OCI-LY3 (cell line): Measurements from ENCODE around the gene SLFN5.

Experiments used
- EZH2phosphoT487 ChIP-seq: fragments of 200-600 bp; shearing (Covaris generic); IDR thresholded peaks from 2 replicates; pipeline ENCODE4 v1.6.1; 2018; ENCODE audit warnings: antibody characterized with exemption, mixed run types, low read depth
- TF ChIP-seq, protein P1 (sequence below): fragments of 200-600, 300-600 bp; sonication (generic); IDR thresholded peaks from 2 replicates; pipeline ENCODE4 v1.5.1; 2014; ENCODE audit warnings: antibody characterized with exemption, low read length, low read depth

DNA sequence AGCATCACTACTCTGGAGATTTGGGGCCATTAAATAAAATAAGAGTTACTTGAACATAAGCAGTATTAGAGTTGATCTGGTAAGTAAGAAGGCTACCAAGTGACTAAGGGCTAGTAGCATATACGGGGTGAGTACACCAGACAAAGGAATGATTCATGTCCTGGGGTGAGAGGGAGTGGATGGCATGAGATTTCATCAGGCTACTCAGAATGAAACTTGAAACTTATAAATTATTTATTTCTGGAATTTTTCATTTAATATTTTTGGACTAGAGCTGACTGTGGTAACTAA lies 2.3 kb downstream of the SLFN5 start:
- TF ChIP-seq, protein P1, sequence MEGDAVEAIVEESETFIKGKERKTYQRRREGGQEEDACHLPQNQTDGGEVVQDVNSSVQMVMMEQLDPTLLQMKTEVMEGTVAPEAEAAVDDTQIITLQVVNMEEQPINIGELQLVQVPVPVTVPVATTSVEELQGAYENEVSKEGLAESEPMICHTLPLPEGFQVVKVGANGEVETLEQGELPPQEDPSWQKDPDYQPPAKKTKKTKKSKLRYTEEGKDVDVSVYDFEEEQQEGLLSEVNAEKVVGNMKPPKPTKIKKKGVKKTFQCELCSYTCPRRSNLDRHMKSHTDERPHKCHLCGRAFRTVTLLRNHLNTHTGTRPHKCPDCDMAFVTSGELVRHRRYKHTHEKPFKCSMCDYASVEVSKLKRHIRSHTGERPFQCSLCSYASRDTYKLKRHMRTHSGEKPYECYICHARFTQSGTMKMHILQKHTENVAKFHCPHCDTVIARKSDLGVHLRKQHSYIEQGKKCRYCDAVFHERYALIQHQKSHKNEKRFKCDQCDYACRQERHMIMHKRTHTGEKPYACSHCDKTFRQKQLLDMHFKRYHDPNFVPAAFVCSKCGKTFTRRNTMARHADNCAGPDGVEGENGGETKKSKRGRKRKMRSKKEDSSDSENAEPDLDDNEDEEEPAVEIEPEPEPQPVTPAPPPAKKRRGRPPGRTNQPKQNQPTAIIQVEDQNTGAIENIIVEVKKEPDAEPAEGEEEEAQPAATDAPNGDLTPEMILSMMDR = no peak
- TF ChIP-seq EZH2phosphoT487 = no peak
